SIG-M5 treated with dmso at 0.1 percent for 504 hours (cell line): ENCODE data around the gene PTPRN.

Source experiments
- DNase-seq: peaks from one replicate; lab custom pipeline; 2025; ENCODE audit not compliant: unreplicated experiment; lab: John Stamatoyannopoulos, UW

PTPRN gene

DNA sequence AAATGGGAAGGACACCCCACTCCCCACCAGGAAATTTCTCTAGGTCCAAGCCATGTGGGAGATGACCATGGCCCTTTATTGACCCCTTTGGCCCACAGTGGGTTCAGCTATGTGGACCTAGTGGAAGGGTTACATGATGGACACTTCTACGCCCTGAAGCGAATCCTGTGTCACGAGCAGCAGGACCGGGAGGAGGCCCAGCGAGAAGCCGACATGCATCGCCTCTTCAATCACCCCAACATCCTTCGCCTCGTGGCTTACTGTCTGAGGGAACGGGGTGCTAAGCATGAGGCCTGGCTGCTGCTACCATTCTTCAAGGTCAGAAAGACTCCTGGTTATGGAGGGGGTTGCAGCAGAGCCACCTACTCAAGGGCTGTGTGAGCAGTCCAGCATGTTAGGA lies 62.6 kb downstream of the PTPRN start:
- no peak for DNase-seq

DNA sequence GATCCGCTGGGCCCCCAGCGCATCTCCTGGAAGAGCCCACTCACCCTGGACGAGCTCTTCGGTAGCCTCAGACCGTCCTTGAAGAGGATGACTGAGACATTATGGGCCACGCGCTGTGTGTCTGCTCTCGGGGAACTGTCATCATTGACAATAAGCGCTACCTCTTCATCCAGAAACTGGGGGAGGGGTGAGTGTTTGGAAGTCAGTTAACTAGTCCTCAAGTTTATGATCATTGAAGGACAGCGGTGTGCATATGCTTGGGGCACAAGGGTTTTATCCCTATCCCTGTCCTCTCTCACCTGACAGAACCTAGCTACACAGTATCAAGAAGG lies 63.3 kb downstream of the PTPRN start:
- no peak for DNase-seq

DNA sequence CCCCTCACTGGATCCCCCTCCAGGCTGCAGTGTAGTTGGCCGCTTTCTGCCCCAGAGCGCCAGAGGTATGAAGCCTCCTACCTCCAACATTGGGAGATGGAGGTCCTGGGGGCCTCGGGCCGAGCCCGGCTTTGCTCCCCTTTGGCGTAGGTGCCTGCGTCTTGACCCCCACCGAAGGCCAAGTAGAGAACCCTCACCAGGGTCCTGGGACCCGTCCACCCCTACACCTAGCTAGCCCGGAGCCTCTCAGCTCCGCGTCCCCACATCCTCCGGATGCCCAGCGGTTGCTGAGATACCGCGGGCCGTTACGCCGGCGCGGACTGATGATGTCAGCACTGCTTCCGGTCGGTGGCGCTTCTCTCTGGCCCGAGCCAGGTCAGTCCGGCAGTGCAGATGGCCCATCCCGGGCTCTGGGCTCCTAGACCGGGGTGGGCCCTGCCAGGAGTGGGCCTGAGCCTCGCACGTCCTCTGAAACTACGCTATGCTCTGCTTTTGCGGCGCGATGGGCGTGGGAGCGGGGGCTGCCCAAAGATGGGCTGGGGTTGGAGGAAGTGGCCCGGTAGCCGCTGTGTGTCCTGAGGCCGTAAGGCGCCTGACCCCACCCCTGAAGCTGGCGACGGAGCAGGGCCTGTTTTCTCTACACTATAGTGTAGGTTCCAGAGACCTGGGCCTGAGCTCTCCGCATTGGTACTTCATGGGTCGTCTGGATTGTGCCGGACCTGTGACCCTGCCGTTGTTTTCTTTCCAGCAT lies 63.9 kb downstream of the PTPRN start, which contains the start of the genes GLB1L and STK16:
Gene GLB1L (minus strand): TSS at position 297 of the 751 bp plus-strand sequence. CDS start 1,871 bp downstream, outside the sequence.
Gene STK16 (plus strand): TSS at position 332 of the 751 bp plus-strand sequence. CDS start 521 bp downstream, outside the sequence.
- peak; percentile 75 for DNase-seq

DNA sequence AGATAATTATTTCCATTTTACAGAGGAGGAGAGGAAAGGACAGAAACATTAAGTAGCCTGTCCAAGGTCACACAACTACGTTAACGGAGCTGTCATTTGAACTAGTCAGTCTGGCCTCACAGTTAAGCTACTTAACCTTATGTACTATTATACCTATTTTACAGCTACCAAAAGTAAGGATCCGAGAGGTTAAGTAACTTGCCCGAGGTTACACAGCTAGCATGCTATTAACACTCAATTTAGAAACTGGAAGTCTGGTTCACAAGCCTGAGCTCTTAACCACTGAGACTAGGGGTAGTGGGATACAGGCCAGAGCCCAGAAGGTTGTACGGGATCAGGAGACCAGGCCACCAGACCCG lies 64.4 kb downstream of the PTPRN start:
- DNase-seq: no peak

DNA sequence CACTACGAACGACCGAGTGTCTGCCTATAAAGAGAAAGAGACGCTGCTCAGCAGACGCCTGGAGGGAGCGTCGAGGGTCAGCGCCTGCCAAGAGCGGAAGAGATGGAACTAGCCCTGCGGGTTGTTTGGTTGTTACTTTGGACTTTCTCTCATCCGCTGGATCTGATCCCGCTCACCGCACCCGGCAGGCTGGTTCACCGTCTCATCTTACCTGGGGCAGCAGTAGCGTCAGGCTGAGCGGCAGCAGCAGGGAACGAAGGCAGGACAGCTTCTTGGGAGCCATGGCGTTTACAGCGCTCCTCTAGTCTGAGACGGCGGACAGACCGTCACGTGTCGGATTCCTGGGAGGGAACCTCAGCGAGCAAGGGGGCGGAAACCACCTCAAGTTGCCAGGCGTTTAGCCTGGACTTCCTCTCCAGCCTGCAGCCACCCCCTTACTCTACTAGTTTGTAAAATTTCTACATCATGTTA lies 65.9 kb downstream of the PTPRN start:
- DNase-seq: no peak
